K562 (cell line): ENCODE measurements around the gene THBS2. TPM values are rescaled to one million over a fixed set of nuclear protein-coding genes. Genes with fewer than 3 reads are reported as not detected.

Source experiments
- ATAC-seq: fragments of 200-7000 bp; cut with Tn5 transposase; 3 replicates; pipeline ENCODE4 v1.9.1; 2020; ENCODE audit warnings: moderate library complexity
- BruUV-seq: library from RNA; stranded (reverse); fragments of 400-500 nt; replicated peaks from 2 replicates; lab custom pipeline; 2021; lab: Mats Ljungman, UMichigan
- CTCF ChIA-PET: fragments of 300-600 bp; formaldehyde crosslinking; extraction: SDS; loops from one replicate; lab custom pipeline; 2021; ENCODE audit warnings: low intra/inter-chr PET ratio; lab: Yijun Ruan, JAX
- POLR2A ChIA-PET: fragments of 300-600, 350-650 bp; sonication (Branson Sonifier 250); formaldehyde crosslinking; extraction: SDS; loops from one replicate; lab custom pipeline; 2021; ENCODE audit warnings: antibody characterized with exemption, inconsistent platforms; lab: Yijun Ruan, JAX
- DNase-seq, 4 experiments: peaks; one replicate each; pipeline versions ENCODE4 v3.0.0 to v3.0.0-alpha.2; 2011 to 2018; ENCODE audit warnings: low spot score in 3 of 4, mixed read lengths in 3 of 4; ENCODE audit errors: extremely low read depth in 1 of 4
- FAIRE-seq: peaks from 2 replicates; lab custom pipeline; 2011; peaks lifted over from hg19 to GRCh38; lab: Jason Lieb, UNC
- H2AFZ ChIP-seq: 2 replicates; pipeline ENCODE4 v1.6.0; 2011; ENCODE audit warnings: low read depth, low read length, control low read depth, inconsistent platforms
- H3K27ac ChIP-seq: fragments of 200-600 bp; 3 replicates; pipeline ENCODE4 v1.8.0; 2011; ENCODE audit warnings: low read depth, mild to moderate bottlenecking, control low read depth, inconsistent platforms, low read length, moderate library complexity, mixed read lengths; ENCODE audit errors: extremely low read depth
- H3K27me3 ChIP-seq, 2 experiments: fragments of 300-600 bp in 1 of 2; 2 replicates in 1 of 2; 3 replicates in 1 of 2; pipeline versions ENCODE4 v1.6.0 to v1.8.0; 2011; ENCODE audit warnings: inconsistent platforms in 2 of 2, low read length in 2 of 2, mild to moderate bottlenecking in 1 of 2, mixed read lengths in 1 of 2, moderate library complexity in 1 of 2; ENCODE audit not compliant: control insufficient read depth in 2 of 2, insufficient read depth in 2 of 2
- H3K36me3 ChIP-seq: fragments of 300-600 bp; 3 replicates; pipeline ENCODE4 v1.8.0; 2011; ENCODE audit warnings: mild to moderate bottlenecking, low read length, inconsistent platforms; ENCODE audit not compliant: control insufficient read depth, insufficient read depth
- H3K4me1 ChIP-seq, 2 experiments: fragments of 200-600 bp in 1 of 2; replicated peaks in 1 of 2; 2 replicates in 1 of 2; 3 replicates in 1 of 2; pipeline versions ENCODE4 v1.5.1 to v1.8.0; 2011; ENCODE audit warnings: inconsistent platforms in 2 of 2, low read length in 2 of 2, mild to moderate bottlenecking in 1 of 2, mixed read lengths in 1 of 2, moderate library complexity in 1 of 2; ENCODE audit not compliant: control insufficient read depth in 2 of 2, insufficient read depth in 2 of 2
- H3K4me2 ChIP-seq: 2 replicates; pipeline ENCODE4 v1.6.1; 2011; ENCODE audit warnings: low read length, control low read depth, inconsistent platforms, mixed read lengths; ENCODE audit not compliant: insufficient read depth
- H3K4me3 ChIP-seq: fragments of 200-600 bp; sonication (generic), shearing (Covaris generic); 2 replicates; pipeline ENCODE4 v1.5.1; 2016; ENCODE audit warnings: control low read depth, inconsistent platforms
- H3K79me2 ChIP-seq: fragments of 200-600 bp; 3 replicates; pipeline ENCODE4 v1.8.0; 2011; ENCODE audit warnings: low read length, inconsistent platforms; ENCODE audit not compliant: control insufficient read depth, insufficient read depth
- H3K9ac ChIP-seq, 2 experiments: 2 replicates each; pipeline versions ENCODE4 v1.6.0 to v1.6.1; 2011; ENCODE audit warnings: low read depth in 2 of 2, low read length in 2 of 2, control low read depth in 1 of 2, inconsistent platforms in 1 of 2, mild to moderate bottlenecking in 1 of 2, mixed read lengths in 1 of 2; ENCODE audit not compliant: insufficient read depth in 1 of 2
- H3K9me1 ChIP-seq: one replicate; pipeline ENCODE4 v1.6.0; 2011; ENCODE audit warnings: inconsistent platforms, mild to moderate bottlenecking, low read length, moderate library complexity; ENCODE audit not compliant: control insufficient read depth, insufficient read depth
- H3K9me3 ChIP-seq: replicated peaks from 2 replicates; pipeline ENCODE4 v1.5.1; 2011; ENCODE audit warnings: low read depth, low read length, inconsistent platforms; ENCODE audit not compliant: control insufficient read depth, insufficient read depth
- H4K20me1 ChIP-seq: replicated peaks from 2 replicates; pipeline ENCODE4 v1.6.1; 2011; ENCODE audit warnings: low read length, inconsistent platforms, mixed read lengths; ENCODE audit not compliant: control insufficient read depth, insufficient read depth
- ARID1B ChIP-seq: fragments of 450-650 bp; IDR thresholded peaks from 2 replicates; pipeline ENCODE4 v1.6.1; 2016; ENCODE audit warnings: antibody characterized with exemption, mild to moderate bottlenecking, inconsistent platforms
- ATF7 ChIP-seq: fragments of 450-650 bp; IDR thresholded peaks from 2 replicates; pipeline ENCODE4 v1.7.1; 2014; ENCODE audit warnings: mild to moderate bottlenecking, moderate library complexity
- CBX3 ChIP-seq, 2 experiments: IDR thresholded peaks; 1 replicate in 1 of 2; 2 replicates in 1 of 2; pipeline ENCODE4 v1.6.1; 2012; ENCODE audit warnings: inconsistent platforms in 2 of 2, low read length in 2 of 2, borderline replicate concordance in 1 of 2, control low read depth in 1 of 2
- CEBPB ChIP-seq: fragments of 450-650 bp; IDR thresholded peaks from 2 replicates; pipeline ENCODE4 v1.6.1; 2016; ENCODE audit warnings: missing genetic modification characterization, missing compliant biosample characterization
- CEBPG ChIP-seq, 3 experiments: fragments of 200-800 bp in 1 of 3; sonication (Bioruptor generic) in 1 of 3; sonication (generic) in 1 of 3; formaldehyde crosslinking in 1 of 3; IDR thresholded peaks in 2 of 3; conservative IDR thresholded peaks in 1 of 3; 2 replicates each; pipeline versions ENCODE4 v1.6.1 to v1.8.0; 2016 to 2022; ENCODE audit warnings: missing compliant biosample characterization in 2 of 3, missing genetic modification characterization in 2 of 3, mild to moderate bottlenecking in 1 of 3, missing genetic modification reagents in 1 of 3
- FOSL1 ChIP-seq: fragments of 200-800 bp; sonication (Bioruptor generic); conservative IDR thresholded peaks from 2 replicates; pipeline ENCODE4 v1.6.1; 2016; ENCODE audit warnings: missing genetic modification characterization, missing compliant biosample characterization
- JUN ChIP-seq, 2 experiments: sonication (generic) in 1 of 2; formaldehyde crosslinking in 1 of 2; IDR thresholded peaks; 2 replicates each; pipeline versions ENCODE4 v1.6.1 to v1.8.0; 2012 to 2022; ENCODE audit warnings: borderline replicate concordance in 2 of 2, mild to moderate bottlenecking in 2 of 2, improper control_type of control experiment in 1 of 2, low read depth in 1 of 2, low read length in 1 of 2, missing genetic modification reagents in 1 of 2
- MECOM ChIP-seq: fragments of 250-450 bp; sonication (Bioruptor Pico); IDR thresholded peaks from 2 replicates; pipeline ENCODE4 v1.8.0; 2022; ENCODE audit warnings: inconsistent platforms
- MYNN ChIP-seq, 2 experiments: sonication (generic); formaldehyde crosslinking in 1 of 2; IDR thresholded peaks; 2 replicates each; pipeline versions ENCODE4 v1.5.0 to v1.6.1; 2016 to 2020; ENCODE audit warnings: antibody characterized with exemption in 1 of 2, missing genetic modification reagents in 1 of 2
- PML ChIP-seq: IDR thresholded peaks from 2 replicates; pipeline ENCODE4 v1.6.1; 2012; ENCODE audit warnings: low read length, inconsistent platforms
- TRIM24 ChIP-seq, 2 experiments: fragments of 450-650 bp; IDR thresholded peaks; 2 replicates each; pipeline ENCODE4 v1.6.1; 2016
- YBX1 ChIP-seq: fragments of 450-650 bp; IDR thresholded peaks from 2 replicates; pipeline ENCODE4 v1.7.1; 2016; ENCODE audit warnings: mild to moderate bottlenecking
- WGBS: fragments of 100-300 bp; shearing (Covaris generic); methylation state at CpG from one replicate; pipeline ENCODE4 v1.1.6; 2016; ENCODE audit warnings: low coverage, mixed read lengths; ENCODE audit not compliant: insufficient coverage; ENCODE audit errors: missing lambda C conversion rate; 5-methylcytosine and 5-hydroxymethylcytosine counted together
- in situ Hi-C: fragments of 300-500 bp; cut with MboI; formaldehyde crosslinking; loops from 4 replicates; pipeline ENCODE4 v1.15.0; 2018; ENCODE audit warnings: inconsistent platforms, mixed read lengths
- intact Hi-C: fragments of 100-400 bp; cut with micrococcal nuclease; formaldehyde crosslinking; loops from 2 replicates; pipeline ENCODE4 v1.14.2; 2022
- polyA plus RNA-seq, 8 experiments: library from polyadenylated mRNA; depleted of rRNA in 4 of 8; stranded (reverse) in 5 of 8; unstranded in 3 of 8; fragments of >200 nt; fragmentation: Nextera tagmentation in 2 of 8; fragmentation: Illumina TruSeq in 1 of 8; extraction: Ambion mirVana in 2 of 8; extraction: Trizol in 1 of 8; gene quantifications; 2 replicates each; pipeline versions ENCODE4 v1.2.1 to v1.2.3, GENCODE V29; 2011 to 2014; ENCODE audit warnings: inconsistent platforms in 1 of 8, missing spikeins in 1 of 8
- total RNA-seq, 7 experiments: library from RNA; depleted of rRNA in 6 of 7; stranded (reverse); fragments of >200 nt in 6 of 7; fragmentation: Illumina TruSeq in 2 of 7; extraction: Trizol in 2 of 7; gene quantifications; 2 replicates each; pipeline versions ENCODE4 v1.2.1 to v1.2.3, GENCODE V29; 2011 to 2021; ENCODE audit warnings: low replicate concordance in 1 of 7
- TF ChIP-seq, protein P1 (sequence below): fragments of 450-650 bp; IDR thresholded peaks from 2 replicates; pipeline ENCODE4 v1.6.1; 2016
- TF ChIP-seq, protein P2 (sequence below): fragments of 450-650 bp; formaldehyde crosslinking; IDR thresholded peaks from 2 replicates; pipeline ENCODE4 v1.4.0; 2020; ENCODE audit warnings: mild to moderate bottlenecking, moderate library complexity
- TF ChIP-seq, protein P3 (sequence below), 2 experiments: fragments of 450-650 bp in 1 of 2; sonication (generic) in 1 of 2; formaldehyde crosslinking in 1 of 2; IDR thresholded peaks in 1 of 2; conservative IDR thresholded peaks in 1 of 2; 2 replicates each; pipeline versions ENCODE4 v1.6.1 to v1.8.1; 2016 to 2023; ENCODE audit warnings: mild to moderate bottlenecking in 2 of 2, moderate library complexity in 2 of 2, inconsistent platforms in 1 of 2, missing genetic modification reagents in 1 of 2

Gene THBS2
- total and polyA plus RNA-seq, 9 of the 15 experiments (the other 6 are each of a cell fraction or from before 2014, with no cell fraction given): 0.03 to 0.11 (median 0.03) TPM; not detected in 6

DNA sequence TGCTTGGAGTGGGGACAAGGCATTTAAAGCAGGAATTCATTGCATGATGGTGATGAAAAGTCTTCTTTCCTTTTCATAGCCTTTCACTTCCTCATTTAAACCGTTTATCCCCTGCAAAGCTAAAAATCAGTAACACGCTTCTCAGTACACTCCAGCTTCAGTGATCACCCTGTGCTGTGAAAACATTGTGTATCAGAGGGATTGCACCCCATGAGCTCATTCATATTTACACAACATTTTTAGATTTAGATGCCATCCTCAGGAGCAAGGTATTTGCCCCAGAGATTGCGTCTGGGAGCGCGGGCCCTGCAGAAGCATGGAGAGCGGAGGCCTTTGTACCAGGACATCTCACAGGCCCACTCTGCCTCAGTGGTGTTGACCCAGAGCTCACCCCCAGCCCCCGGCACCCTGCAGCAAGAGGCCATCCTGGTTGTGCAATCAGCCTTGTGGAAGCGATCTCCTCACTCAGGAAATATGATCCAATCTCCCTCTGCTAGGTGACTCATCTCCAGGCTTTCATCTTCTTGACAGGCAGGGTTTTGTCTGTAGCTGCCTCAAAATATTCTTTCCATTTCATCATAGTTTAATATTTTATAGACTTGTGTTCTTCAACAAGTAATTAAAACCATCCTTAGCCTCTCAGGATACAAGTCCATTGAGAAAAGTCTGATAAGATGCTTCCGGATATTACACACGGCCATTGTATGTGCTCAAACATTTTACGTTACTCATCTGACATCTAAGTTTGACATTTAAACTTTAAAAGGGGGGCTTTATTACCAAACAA lies 38.9 kb upstream of the THBS2 start:
- intact Hi-C loops (no loop called here), in situ Hi-C loops (no loop called here)
- DNase-seq (peak in 1 of 4 experiments; percentile 19), FAIRE-seq (no peak), ATAC-seq (peak; percentile 34; the same call in 1 of the 3 replicates)
- H3K9me3 ChIP-seq: no peaks in the 10 kb centered on the region
- H3K9ac ChIP-seq: no peak overlapping the region
- 0 out of 2 replicates have a peak overlapping the region, but pooled peaks have one; percentile 4 for H3K4me2 ChIP-seq
- H3K9me1 ChIP-seq: no peaks in the 10 kb centered on the region
- no TSS peak for BruUV-seq
- H3K79me2 ChIP-seq: no peaks in the 10 kb centered on the region
- WGBS: 3% methylated on average over 11 of the region's 11 CpGs
- H2AFZ ChIP-seq: no peak overlapping the region
- H3K27me3 ChIP-seq: peaks cover 16 to 42% of the 10 kb centered on the region in 2 experiments; a peak in 4 of 5 replicates
- ChIA-PET CTCF (no interaction called here), POLR2A (no interaction called here)
- no peak overlapping the region for H3K27ac ChIP-seq
- H3K4me3 ChIP-seq: no peak overlapping the region
- H3K4me1 ChIP-seq: no peaks in the 10 kb centered on the region
- no peaks in the 10 kb centered on the region for H4K20me1 ChIP-seq
- H3K36me3 ChIP-seq: no peaks in the 10 kb centered on the region
- TF ChIP-seq FOSL1 (peak; percentile 88), ATF7 (peak; percentile 39; the same call in 1 of the 2 replicates), YBX1 (no peak), PML (no peak), CEBPG (CRISPR knock-in tag; IDR thresholded peaks at IDR 0.05) (peak; percentile 38; the same call in 1 of the 2 replicates), CEBPG (tag; conservative IDR thresholded peaks at IDR 0.05 in 1 of 2, IDR thresholded peaks at IDR 0.05 in 1 of 2) (peak; percentile 92 to 96), MECOM (CRISPR knock-in tag) (peak; percentile 52; the same call in 1 of the 2 replicates), JUN (IDR thresholded peaks at IDR 0.05; ENCODE audit: borderline replicate concordance, low read depth, low read length) (peak; percentile 65), JUN (CRISPR knock-in tag; IDR thresholded peaks at IDR 0.05; ENCODE audit: borderline replicate concordance) (no peak), CEBPB (peak; percentile 92), CBX3 (IDR thresholded peaks at IDR 0.05; ENCODE audit: borderline replicate concordance in 1 of 2, low read length in 2 of 2) (no peak), TRIM24 (IDR thresholded peaks at IDR 0.05) (peak in 1 of 2 experiments; percentile 40; a peak in 1 of 4 replicates), MYNN (IDR thresholded peaks at IDR 0.05) (no peak), MYNN (CRISPR knock-in tag; IDR thresholded peaks at IDR 0.05) (no peak), ARID1B (peak; percentile 19; the same call in 1 of the 2 replicates)
- TF ChIP-seq, protein P1, sequence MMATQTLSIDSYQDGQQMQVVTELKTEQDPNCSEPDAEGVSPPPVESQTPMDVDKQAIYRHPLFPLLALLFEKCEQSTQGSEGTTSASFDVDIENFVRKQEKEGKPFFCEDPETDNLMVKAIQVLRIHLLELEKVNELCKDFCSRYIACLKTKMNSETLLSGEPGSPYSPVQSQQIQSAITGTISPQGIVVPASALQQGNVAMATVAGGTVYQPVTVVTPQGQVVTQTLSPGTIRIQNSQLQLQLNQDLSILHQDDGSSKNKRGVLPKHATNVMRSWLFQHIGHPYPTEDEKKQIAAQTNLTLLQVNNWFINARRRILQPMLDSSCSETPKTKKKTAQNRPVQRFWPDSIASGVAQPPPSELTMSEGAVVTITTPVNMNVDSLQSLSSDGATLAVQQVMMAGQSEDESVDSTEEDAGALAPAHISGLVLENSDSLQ: peak; percentile 57; the same call in 1 of the 2 replicates
- TF ChIP-seq, protein P2, sequence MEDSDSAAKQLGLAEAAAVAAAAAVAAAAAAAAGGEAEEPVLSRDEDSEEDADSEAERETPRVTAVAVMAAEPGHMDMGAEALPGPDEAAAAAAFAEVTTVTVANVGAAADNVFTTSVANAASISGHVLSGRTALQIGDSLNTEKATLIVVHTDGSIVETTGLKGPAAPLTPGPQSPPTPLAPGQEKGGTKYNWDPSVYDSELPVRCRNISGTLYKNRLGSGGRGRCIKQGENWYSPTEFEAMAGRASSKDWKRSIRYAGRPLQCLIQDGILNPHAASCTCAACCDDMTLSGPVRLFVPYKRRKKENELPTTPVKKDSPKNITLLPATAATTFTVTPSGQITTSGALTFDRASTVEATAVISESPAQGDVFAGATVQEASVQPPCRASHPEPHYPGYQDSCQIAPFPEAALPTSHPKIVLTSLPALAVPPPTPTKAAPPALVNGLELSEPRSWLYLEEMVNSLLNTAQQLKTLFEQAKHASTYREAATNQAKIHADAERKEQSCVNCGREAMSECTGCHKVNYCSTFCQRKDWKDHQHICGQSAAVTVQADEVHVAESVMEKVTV: no peak
- TF ChIP-seq, protein P3, sequence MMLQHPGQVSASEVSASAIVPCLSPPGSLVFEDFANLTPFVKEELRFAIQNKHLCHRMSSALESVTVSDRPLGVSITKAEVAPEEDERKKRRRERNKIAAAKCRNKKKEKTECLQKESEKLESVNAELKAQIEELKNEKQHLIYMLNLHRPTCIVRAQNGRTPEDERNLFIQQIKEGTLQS (IDR thresholded peaks at IDR 0.05): peak; percentile 85
- TF ChIP-seq, protein P3 (CRISPR knock-in tag; conservative IDR thresholded peaks at IDR 0.05): no peak
